Osteocyte (in vitro differentiated cells): ENCODE measurements around the gene SDCBP2. TPM values are rescaled to one million over a fixed set of nuclear protein-coding genes. Genes with fewer than 3 reads are reported as not detected.

ENCODE experiments used
- DNase-seq: peaks from one replicate; pipeline ENCODE4 v3.0.0; 2021; ENCODE audit warnings: mixed read lengths; ENCODE audit not compliant: unreplicated experiment; ENCODE audit errors: extremely low spot score
- H3K27ac Mint-ChIP-seq: one replicate; pipeline ENCODE4 v1.8.0; 2021; ENCODE audit warnings: mild to moderate bottlenecking, mixed read lengths; ENCODE audit not compliant: unreplicated experiment
- H3K27me3 Mint-ChIP-seq: one replicate; pipeline ENCODE4 v1.8.0; 2021; ENCODE audit warnings: mixed read lengths; ENCODE audit not compliant: unreplicated experiment
- H3K36me3 Mint-ChIP-seq: one replicate; pipeline ENCODE4 v1.8.0; 2021; ENCODE audit warnings: mixed read lengths; ENCODE audit not compliant: unreplicated experiment
- H3K4me1 Mint-ChIP-seq: one replicate; pipeline ENCODE4 v1.8.0; 2021; ENCODE audit warnings: mixed read lengths; ENCODE audit not compliant: unreplicated experiment
- H3K4me3 Mint-ChIP-seq: one replicate; pipeline ENCODE4 v1.8.0; 2021; ENCODE audit warnings: mild to moderate bottlenecking, moderate library complexity, mixed read lengths; ENCODE audit not compliant: unreplicated experiment
- H3K9me3 Mint-ChIP-seq: one replicate; pipeline ENCODE4 v1.8.0; 2021; ENCODE audit warnings: mixed read lengths; ENCODE audit not compliant: unreplicated experiment
- CTCF ChIP-seq: fragments of 200-600 bp; sonication (generic); IDR thresholded peaks from 2 replicates; pipeline ENCODE4 v1.5.0; 2021; ENCODE audit warnings: antibody characterized with exemption, mild to moderate bottlenecking, moderate library complexity
- total RNA-seq: library from RNA; stranded (reverse); gene quantifications from 2 replicates; pipeline ENCODE4 v1.2.1, GENCODE V29; 2021

The SDCBP2 gene
- total RNA-seq, 1 donor from 2014 or later, result 0.97 TPM

GRCh38 chr20:1319051-1319450 is 9.9 kb downstream of the SDCBP2 start:
- TF ChIP-seq CTCF, result no peak
- no peak for DNase-seq
- no peaks in the 10 kb centered on the region for H3K4me1 Mint-ChIP-seq
- no peaks in the 10 kb centered on the region for H3K36me3 Mint-ChIP-seq
- H3K4me3 Mint-ChIP-seq, result no peak overlapping the region
- no peaks in the 10 kb centered on the region for H3K9me3 Mint-ChIP-seq
- H3K27me3 Mint-ChIP-seq, result no peaks in the 10 kb centered on the region
- no peak overlapping the region for H3K27ac Mint-ChIP-seq

- Mint-ChIP-seq H3K27me3 (no peaks in the 10 kb centered on the region), H3K4me1 (peaks cover 5% of the 10 kb centered on the region), H3K27ac (no peak overlapping the region), H3K4me3 (no peak overlapping the region), H3K9me3 (no peaks in the 10 kb centered on the region), H3K36me3 (no peaks in the 10 kb centered on the region)
- DNase-seq, result no peak
- TF ChIP-seq CTCF, result no peak
These were observed 11.2 kb downstream of the SDCBP2 start for GRCh38 chr20:1317545-1318255.

- Mint-ChIP-seq H3K4me1 (peaks cover 5% of the 10 kb centered on the region), H3K27me3 (no peaks in the 10 kb centered on the region), H3K36me3 (no peaks in the 10 kb centered on the region), H3K4me3 (no peak overlapping the region), H3K27ac (no peak overlapping the region), H3K9me3 (no peaks in the 10 kb centered on the region)
- no peak for TF ChIP-seq CTCF
- DNase-seq, result no peak
These were observed 13.1 kb downstream of the SDCBP2 start for GRCh38 chr20:1315804-1316203.

- H3K4me1 Mint-ChIP-seq, result peaks cover 5% of the 10 kb centered on the region
- H3K4me3 Mint-ChIP-seq, result no peak overlapping the region
- no peak for DNase-seq
- H3K9me3 Mint-ChIP-seq, result no peaks in the 10 kb centered on the region
- H3K36me3 Mint-ChIP-seq, result no peaks in the 10 kb centered on the region
- peak; percentile 97 for TF ChIP-seq CTCF
- peak overlapping the region; percentile 9 for H3K27ac Mint-ChIP-seq
- no peaks in the 10 kb centered on the region for H3K27me3 Mint-ChIP-seq
These were observed 15.5 kb downstream of the SDCBP2 start for GRCh38 chr20:1313236-1313964.

GRCh38 chr20:1312904-1313235 is 16.1 kb downstream of the SDCBP2 start:
- no peak for DNase-seq

More at GRCh38 chr20:1312904-1313235, 16.1 kb downstream of the SDCBP2 start:
- no peak overlapping the region for H3K4me3 Mint-ChIP-seq
- peaks cover 5% of the 10 kb centered on the region for H3K4me1 Mint-ChIP-seq
- H3K27ac Mint-ChIP-seq, result no peak overlapping the region
- no peaks in the 10 kb centered on the region for H3K36me3 Mint-ChIP-seq
- H3K27me3 Mint-ChIP-seq, result no peaks in the 10 kb centered on the region
- no peak for TF ChIP-seq CTCF
- H3K9me3 Mint-ChIP-seq, result no peaks in the 10 kb centered on the region
